Measurements from ENCODE around the gene FGFR4.

DNA sequence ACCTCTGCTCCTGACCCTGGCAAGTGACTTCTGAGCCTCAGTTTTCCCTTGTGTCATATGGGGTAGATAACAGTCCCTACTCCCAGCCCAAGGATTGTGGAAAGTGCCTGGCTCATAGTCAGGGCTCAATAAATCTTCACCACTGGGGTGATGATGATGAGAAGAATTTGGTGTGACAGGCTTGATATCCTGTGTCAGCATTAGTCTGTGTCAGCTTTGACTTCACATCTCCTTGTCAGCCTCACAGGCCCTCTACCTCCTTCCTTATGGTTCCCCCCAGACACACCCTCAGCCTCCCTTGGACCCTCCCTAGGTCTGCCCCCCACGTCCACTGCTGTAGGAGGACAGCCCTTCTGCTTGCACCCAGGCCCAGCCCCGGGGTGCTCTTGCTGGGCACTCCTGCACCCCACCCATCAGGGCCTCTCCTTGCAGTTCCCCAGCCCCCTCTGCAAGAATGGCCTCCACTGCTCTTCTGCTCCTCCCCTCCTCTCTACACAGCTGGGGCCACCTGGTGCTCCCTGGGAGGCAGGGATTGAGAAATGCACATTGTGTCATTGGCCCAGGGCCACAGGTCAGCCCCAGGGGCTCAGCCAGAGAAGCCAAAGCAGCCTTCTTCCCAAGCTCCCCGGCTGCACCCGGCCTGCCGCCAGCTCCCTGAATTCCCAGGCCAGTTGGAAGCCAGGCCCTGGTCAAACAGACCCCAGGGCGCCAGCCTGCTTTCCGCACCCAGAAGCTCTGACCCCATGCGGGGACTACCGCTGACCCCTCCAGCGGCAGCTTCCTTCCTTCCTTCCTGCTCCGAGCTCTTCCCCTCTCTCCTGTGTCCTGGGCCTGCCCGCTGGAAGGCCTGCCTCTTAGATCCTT is 7.7 kb downstream of the FGFR4 start:
- TF ChIP-seq, protein P1, sequence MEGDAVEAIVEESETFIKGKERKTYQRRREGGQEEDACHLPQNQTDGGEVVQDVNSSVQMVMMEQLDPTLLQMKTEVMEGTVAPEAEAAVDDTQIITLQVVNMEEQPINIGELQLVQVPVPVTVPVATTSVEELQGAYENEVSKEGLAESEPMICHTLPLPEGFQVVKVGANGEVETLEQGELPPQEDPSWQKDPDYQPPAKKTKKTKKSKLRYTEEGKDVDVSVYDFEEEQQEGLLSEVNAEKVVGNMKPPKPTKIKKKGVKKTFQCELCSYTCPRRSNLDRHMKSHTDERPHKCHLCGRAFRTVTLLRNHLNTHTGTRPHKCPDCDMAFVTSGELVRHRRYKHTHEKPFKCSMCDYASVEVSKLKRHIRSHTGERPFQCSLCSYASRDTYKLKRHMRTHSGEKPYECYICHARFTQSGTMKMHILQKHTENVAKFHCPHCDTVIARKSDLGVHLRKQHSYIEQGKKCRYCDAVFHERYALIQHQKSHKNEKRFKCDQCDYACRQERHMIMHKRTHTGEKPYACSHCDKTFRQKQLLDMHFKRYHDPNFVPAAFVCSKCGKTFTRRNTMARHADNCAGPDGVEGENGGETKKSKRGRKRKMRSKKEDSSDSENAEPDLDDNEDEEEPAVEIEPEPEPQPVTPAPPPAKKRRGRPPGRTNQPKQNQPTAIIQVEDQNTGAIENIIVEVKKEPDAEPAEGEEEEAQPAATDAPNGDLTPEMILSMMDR (IDR thresholded peaks at IDR 0.05; ENCODE audit: low read length), result no peak
- TF ChIP-seq EZH2 (IDR thresholded peaks at IDR 0.05; ENCODE audit: borderline replicate concordance, low read length), result no peak
